GM13976 (cell line): ENCODE data around the gene PGC.

Experiments used
- DNase-seq: peaks from one replicate; pipeline ENCODE4 v3.0.0; 2012; ENCODE audit warnings: low spot score
- in situ Hi-C: fragments of 300-500 bp; cut with MboI; formaldehyde crosslinking; loops from one replicate; pipeline ENCODE4 v1.12.0; 2022; ENCODE audit warnings: low sequenced_read_pairs, mixed read lengths, inconsistent platforms; ENCODE audit not compliant: unreplicated experiment
- TF ChIP-seq, protein P1 (sequence below): IDR thresholded peaks from 2 replicates; pipeline ENCODE4 v1.5.1; 2012; ENCODE audit warnings: borderline replicate concordance, mild to moderate bottlenecking; ENCODE audit not compliant: insufficient read depth; ENCODE audit errors: extremely low read depth, missing control alignments, control extremely low read depth

The PGC gene

DNA sequence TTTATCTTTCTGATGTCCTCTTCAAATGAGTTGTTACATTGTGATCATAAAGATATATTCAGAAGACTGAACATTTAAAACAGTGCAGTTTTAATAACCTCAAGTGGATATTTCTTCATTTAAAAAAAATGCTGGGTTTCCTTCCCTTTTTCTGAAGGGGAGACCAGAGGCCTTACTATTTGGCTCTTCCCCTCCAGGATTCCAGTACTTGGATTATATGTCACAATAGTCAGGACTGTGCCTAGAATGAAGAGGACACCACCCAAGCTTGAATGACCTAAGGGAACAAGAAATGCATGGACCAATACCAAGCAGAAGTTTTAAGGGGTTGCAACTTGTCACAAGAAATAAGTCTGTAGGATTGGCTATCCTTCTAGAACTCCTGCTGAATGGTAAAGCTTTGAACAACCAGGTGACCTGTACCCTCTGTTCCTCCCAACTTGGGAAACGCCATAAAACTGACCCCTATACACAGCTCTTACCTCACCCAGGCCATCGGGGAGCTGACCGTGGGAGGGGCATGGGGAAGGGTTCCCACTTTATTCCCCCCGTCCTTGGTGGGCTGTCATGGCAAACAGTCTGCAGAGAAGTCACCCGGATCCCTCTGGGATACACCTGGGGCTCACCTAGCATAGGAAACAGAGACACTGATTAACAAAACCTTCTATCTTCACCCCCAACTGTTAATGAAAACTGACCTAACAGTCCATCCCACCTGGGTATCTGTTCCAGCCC lies 30.5 kb upstream of the PGC start:
- no peak for DNase-seq
- in situ Hi-C loops: no loop called here
- TF ChIP-seq, protein P1, sequence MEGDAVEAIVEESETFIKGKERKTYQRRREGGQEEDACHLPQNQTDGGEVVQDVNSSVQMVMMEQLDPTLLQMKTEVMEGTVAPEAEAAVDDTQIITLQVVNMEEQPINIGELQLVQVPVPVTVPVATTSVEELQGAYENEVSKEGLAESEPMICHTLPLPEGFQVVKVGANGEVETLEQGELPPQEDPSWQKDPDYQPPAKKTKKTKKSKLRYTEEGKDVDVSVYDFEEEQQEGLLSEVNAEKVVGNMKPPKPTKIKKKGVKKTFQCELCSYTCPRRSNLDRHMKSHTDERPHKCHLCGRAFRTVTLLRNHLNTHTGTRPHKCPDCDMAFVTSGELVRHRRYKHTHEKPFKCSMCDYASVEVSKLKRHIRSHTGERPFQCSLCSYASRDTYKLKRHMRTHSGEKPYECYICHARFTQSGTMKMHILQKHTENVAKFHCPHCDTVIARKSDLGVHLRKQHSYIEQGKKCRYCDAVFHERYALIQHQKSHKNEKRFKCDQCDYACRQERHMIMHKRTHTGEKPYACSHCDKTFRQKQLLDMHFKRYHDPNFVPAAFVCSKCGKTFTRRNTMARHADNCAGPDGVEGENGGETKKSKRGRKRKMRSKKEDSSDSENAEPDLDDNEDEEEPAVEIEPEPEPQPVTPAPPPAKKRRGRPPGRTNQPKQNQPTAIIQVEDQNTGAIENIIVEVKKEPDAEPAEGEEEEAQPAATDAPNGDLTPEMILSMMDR: no peak

DNA sequence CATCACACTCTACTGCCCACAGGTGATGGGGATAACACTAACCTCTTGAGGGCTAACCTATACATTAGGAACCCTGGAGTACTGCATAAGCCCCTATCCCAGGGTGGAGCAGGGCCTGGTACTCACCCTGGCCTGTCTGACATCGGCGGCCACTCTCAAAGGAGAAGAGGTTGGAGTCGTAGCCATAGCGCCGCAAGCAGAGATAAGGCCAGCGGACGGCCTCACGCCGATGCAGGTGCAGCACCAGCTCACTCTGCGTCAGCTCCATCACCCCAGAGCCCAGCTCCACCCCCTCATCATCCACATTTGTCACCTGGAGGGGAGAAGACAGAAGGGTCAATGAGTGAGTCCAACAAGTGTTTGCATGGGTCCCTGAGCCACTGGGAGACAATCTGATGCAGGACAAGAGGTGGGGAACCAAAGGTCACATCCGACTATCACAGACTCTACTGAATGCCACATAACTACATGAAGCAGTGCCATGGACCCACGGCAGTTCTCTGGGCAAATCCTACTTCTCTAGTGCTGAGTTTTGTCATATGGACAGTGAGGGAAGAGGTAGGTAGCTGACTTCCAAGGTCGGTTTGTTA lies 28.2 kb upstream of the PGC start:
- in situ Hi-C loops: no loop called here
- TF ChIP-seq, protein P1: no peak
- no peak for DNase-seq

DNA sequence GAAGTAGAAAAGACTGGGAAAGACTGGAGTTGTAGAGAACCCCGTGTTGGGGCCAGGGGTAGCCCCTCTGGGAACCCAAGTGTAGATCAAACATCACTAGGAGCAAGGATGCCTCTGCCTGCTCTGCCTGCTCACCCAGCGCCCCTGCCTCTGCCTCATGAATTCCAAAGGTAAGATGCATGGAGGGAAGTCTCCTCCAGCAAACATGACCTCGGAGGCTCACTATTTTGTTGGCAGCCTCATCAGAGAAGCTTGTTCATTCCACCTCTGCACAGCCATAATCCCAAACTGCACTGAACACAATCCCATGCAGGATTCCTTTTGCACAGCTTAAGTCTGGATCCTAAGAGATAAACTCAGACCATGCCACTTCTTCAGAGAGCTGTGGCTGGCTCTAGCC lies 27.6 kb upstream of the PGC start:
- DNase-seq: no peak
- TF ChIP-seq, protein P1: no peak
- in situ Hi-C loops: no loop called here

DNA sequence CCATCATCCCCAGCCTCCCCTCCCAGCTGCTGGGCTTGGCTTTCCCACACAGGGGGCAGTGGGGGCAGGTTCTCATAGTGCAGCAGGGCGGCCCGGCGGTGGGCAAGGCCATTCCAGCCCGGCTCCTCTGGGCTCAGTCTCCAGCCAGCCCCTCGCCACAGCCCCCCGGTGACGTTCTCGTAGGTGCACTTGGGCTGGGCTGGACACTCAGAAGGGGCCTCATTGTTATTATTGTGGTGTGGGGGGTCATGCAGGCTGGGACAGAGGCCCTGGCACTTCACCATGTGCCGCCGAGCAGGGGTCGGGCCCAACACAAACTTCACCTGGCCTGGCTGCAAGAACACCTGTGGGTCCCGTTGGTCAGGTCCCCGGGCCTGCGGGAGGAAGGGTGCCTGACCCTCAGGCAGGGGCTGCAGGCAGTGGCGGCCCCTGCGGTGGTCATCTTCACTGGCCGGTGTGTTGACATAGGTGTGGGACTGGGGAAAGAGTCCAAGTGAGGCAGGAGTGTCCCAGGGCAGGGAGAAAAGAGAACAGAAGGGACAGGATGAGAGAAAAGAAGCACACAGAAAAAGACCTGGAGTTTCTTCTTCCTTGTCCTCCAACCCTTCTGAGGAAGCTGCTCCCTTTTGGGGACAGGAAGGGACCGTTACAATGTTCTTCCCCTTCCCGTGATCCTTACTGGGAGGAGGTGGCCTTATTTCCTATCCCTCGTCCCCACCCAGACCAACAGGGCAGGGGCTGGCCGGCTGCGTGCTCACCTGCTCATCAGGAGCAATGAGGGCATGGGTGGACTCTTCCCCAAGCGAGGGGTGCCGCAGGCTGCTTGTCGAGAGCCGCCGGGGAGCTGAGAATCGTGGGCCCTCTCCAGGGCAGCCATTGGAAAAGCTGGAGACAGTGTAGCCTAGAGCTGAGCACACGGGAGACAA lies 24.1 kb upstream of the PGC start:
- DNase-seq: no peak
- in situ Hi-C loops: no loop called here

DNA sequence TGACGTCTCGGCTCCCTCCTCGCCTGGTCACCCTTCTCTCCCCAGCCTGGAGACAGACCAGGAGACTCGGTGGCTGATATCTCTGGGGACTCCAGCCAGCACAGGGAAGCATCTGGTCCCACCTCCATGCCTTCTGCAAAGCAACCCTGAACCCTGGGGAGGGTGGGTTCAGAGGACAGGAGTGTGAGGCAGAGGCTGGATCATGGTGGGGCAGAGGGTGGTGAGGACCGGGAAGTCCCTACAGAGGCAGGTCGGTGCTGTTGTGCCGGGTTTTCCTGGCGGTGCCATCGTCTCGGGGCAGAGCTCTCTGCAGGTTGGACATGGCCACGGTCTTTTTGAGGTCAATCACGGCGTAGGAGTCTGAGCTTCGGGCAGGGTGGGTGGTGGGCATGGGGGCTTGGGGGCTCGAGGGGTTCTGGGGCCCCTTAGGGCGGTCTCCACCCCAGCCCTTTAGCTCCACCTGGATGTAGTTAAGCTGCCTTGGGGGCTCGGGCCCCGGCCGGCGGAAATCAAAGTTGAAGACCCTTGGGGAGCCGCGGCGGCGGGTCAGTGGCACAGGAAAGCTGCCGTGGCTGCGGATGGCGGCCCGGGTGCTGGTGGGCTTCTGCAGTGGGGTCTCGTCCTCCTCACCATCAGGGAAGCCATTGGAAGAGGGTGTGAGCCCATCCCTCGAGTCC lies 23.3 kb upstream of the PGC start:
- in situ Hi-C loops: no loop called here
- TF ChIP-seq, protein P1: no peak
- no peak for DNase-seq

More for the DNA sequence above, 24.1 kb upstream of the PGC start:
- TF ChIP-seq, protein P1: no peak

DNA sequence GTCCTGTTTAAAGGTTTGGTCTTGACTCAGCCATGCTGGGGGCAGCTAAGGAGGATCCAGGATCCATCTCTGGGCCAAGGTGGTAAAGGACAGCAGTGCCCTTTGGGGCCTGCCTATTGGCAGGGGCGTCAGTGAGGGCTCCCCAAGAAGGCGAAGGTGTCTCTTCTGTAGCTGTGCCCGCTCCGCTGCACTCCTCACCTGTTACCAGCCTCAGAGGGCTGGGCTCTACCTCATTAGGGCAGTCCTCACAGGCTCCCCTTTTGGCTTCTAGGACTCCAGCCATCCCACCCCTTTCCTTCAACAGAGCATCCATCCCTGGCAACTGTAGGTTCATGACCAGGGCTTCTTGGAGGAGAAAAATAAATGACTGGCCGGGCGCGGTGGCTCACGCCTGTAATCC lies 22.2 kb upstream of the PGC start:
- no peak for DNase-seq
- in situ Hi-C loops: no loop called here
- TF ChIP-seq, protein P1: no peak
